ENCODE results near the gene MCCD1.

Gene MCCD1

DNA sequence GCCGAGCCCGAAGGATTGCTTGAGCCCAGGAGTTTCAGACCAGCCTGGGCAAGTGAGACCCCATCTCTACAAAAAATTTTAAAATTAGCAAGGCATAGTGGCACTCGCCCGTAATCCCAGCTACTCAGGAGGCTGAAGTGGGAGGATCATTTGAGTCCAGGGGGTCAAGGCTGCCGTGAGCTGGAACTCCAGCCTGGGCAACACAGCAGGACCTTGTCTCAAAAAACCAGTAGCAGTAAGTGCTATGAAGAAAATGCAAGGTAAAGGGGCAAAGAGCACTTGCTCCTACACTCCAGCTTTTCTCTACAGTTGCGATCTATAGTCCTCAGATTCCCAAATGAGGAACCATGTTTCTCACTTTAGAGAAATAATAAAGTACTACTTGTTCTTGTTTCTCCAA lies 14.9 kb downstream of the MCCD1 start:
- no peak for DNase-seq (ENCODE audit: low read depth)

DNA sequence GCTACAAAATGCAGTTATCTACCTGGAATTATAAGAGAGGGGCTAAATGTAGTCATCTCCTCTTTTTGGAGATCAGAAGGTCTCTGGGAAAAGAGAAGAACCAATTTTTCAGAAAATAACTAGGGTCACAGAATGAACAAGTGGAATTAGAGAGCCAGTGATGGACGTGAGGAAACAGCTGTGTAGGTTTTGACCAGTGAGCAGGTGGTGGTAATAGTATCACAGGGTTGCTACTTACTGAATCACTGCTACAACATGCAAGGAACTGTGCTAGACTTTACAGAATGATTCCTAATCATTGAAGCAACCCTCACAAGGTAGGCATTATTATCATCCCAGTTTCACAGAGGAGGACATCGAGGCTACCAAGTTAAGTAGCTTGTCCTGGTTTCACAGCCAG lies 15.9 kb downstream of the MCCD1 start:
- no peak for DNase-seq (ENCODE audit: low read depth)

DNA sequence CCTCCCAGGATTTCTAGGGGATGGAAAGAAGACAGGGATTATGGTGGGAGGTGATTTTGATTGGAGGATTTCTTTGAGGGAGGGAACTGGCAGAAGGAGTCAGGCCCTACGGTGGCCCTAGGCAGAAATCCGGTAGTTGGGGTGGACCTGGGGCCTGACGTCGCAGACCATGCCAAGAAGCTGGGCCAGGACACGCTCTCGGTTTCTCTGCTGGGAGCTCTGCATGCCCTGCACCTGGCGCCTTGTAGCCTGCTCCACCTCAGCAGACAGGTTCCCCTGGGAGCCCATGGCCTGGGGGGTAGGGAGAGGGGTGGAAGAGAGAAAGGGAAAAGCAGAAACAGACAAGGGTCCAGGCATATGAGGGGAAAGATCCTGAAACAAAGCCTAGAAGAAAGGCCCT lies 16.5 kb downstream of the MCCD1 start:
- no peak for DNase-seq (ENCODE audit: low read depth)

DNA sequence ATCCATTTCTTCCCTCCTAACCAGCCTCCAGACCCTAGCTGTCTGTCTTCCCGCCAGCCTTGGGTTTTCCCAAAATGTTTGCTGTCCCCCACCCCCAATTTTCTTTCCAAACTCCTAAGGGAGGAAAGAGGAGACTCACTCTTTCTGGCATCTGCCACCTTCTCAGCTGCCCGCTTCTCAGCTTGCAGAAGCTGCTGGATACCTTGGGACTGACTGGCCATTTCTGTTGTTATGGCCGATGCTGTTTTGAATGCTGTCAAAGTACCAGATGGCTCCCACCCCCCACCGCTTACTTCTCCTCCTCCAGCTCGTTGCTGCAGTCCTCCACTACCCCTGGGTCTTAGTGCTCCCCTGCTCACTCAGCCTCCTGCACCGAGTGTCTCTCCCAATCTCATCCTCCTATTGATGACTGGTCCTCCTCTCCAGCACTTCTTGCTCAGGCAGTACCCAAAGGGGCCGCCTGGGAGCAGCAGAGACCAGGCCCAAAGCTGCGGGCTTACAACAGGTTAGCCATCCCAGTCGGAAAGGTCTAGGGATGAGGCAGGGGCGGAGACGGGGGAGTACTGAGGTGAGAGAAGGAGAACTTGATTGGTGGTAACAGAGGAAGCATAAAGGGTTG lies 17.7 kb downstream of the MCCD1 start, which contains the start of gene ATP6V1G2:
TSS of gene ATP6V1G2 (minus strand) at position 270 of the 619 bp plus-strand sequence. CDS start at position 221, 49 bp downstream.
- peak; percentile 93 for DNase-seq (ENCODE audit: low read depth)

DNA sequence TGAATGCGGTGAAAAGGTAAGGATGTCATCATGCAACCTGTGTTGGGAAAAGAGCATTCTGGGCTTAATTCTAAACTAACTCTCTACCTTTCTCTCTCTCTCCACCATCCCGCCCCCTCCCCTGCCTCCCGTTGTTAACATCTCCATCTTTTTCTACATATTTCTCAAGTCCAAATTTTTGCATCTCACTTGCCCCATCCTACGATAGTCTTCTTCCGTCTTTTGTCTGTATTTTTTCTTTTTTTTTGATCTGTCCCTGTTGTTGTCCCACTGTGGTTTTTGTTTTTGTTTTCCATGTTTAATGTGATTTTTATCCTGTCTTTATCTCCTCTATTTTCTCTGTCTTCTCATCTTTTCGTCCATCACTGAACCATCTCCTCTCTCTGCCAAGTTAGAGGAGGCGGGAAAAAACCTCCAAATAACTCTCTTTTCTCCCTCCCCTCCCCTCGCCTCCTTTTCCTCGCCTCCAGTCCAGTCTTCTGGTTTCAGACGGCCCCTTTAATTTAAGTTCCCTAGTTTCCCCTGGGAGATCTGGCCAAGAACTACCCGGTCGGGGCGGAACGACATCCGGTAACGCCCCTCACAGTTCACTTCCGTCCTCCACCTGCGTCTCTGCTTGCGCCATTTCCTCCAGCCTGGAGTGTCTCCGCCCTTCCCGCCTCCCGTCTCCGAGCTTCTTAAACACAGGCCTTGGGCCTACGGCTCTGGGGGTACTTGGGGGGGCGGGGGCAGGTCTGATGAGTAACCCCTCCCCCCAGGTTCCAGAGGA lies 18.4 kb downstream of the MCCD1 start, which contains the start of gene NFKBIL1:
TSS of gene NFKBIL1 (plus strand) at position 651 of the 769 bp plus-strand sequence. CDS start at position 738, 87 bp downstream.
- peak; percentile 98 for DNase-seq (ENCODE audit: low read depth)

DNA sequence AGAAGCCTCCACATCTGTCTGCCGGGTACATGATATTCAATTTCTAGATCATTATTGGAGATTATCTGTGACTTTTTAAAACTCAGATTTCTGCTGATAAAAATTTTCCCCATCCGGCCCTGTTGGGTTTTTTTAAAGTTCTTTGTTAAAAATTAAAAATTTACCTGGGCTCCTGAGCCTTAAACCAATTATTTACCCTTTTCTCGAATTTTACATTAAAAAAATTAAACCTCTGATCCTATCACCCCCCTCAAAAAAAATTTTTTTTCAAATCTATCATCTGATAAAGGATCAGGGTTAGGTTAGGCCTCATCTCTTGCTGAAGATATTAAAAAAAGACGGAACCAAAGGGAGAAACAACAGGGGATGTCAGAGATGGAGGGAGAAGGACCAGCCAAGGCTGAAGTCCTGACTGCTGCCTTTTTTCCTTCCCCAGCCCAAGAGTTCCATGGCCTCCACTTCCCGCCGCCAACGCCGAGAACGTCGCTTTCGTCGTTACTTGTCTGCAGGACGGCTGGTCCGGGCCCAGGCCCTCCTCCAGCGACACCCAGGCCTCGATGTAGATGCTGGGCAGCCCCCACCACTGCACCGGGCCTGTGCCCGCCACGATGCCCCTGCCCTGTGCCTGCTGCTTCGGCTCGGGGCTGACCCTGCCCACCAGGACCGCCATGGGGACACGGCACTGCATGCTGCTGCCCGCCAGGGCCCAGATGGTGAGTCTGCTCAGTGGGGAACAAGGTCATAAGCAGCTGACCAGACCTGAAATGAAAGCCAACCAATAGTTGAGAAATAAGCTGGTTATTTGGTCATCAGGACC lies 19.2 kb downstream of the MCCD1 start:
- DNase-seq (ENCODE audit: low read depth) = no peak

DNA sequence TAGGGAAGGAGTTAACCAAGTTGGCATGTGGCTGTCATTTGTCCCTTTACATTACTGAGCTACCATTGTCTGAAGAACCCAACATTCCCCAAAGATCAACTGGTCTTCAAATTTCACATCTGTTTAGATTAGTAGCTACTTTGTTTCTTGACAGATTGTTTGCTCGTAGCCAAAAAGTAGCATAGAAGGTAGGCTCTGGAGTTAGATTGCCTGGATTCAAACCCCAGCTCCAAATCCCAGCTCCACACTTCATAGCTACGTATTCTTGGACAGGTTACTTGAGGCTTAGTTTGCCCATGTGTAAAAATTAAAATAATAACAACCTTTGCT lies 19.7 kb downstream of the MCCD1 start:
- DNase-seq (ENCODE audit: low read depth) = no peak

DNA sequence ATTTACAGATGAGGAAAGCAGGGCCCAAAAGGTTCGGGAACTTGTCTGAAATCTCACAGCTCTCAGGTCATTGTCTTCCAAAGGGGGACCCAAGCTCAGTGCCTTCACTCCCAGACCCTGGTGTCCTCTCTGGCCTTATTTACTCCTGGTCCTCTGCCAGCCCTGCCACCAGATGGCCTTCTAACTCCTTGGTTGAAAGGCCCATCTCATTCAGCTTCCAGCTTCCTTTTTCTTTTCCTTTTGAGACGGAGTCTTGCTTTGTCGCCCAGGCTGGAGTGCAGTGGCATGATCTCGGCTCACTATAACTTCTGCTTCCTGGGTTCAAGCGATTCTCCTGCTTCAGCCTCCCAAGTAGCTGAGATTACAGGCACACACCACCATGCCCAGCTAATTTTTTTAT lies 22.6 kb downstream of the MCCD1 start:
- peak; percentile 74 for DNase-seq (ENCODE audit: low read depth)

DNA sequence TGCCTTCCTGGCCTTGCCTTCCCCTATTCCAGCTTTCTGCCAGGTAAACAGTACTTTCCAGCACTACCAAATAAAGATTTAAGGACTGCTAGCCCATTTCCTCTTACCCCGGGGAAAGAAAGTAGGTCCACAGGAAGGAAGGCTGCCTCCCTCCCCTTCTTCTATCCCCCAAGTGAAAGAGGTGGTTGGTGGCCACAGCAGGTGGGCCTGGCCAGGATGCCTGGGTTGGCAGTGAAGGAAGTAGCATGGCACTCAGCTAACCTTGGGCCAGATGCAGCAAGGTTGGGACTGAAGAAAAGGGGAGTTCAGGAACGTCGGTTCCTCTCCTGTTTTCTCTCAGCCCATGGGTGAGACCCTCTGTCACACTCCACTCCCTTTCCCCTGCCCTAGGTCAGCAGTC lies 27.5 kb downstream of the MCCD1 start:
- no peak for DNase-seq (ENCODE audit: low read depth)

DNA sequence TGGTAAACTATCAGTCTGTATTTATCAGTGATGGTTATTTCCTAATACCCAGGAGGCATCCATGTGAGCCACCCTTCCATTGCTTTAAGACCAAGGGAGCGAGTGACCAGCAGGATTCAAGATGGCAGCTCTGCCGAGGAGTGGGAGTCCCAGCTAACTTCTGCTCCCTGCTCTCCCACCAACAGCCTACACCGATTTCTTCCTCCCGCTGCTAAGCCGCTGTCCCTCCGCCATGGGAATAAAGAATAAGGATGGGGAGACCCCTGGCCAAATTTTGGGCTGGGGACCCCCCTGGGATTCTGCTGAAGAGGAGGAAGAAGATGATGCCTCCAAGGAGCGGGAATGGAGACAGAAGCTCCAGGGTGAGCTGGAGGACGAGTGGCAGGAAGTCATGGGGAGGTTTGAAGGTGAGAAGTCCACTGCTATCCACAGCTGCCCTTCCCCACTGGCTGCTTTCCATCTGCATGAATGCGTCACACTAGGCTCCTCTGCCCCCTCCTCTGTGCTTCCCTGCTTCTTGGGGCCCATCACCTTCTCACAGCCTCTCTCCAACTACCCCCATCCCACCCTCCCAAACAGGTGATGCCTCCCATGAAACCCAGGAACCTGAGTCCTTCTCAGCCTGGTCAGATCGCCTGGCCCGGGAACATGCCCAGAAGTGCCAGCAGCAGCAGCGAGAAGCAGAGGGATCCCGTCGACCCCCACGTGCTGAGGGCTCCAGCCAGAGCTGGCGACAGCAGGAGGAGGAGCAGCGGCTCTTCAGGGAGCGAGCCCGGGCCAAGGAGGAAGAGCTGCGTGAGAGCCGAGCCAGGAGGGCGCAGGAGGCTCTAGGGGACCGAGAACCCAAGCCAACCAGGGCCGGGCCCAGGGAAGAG lies 28.9 kb downstream of the MCCD1 start:
- DNase-seq (ENCODE audit: low read depth) = no peak

DNA sequence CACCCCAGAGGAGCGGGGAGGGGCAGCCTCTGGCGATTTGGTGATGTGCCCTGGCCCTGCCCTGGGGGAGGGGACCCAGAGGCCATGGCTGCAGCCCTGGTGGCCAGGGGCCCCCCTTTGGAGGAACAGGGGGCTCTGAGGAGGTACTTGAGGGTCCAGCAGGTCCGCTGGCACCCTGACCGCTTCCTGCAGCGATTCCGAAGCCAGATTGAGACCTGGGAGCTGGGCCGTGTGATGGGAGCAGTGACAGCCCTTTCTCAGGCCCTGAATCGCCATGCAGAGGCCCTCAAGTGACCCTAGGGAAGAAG lies 29.5 kb downstream of the MCCD1 start:
- no peak for DNase-seq (ENCODE audit: low read depth)

DNA sequence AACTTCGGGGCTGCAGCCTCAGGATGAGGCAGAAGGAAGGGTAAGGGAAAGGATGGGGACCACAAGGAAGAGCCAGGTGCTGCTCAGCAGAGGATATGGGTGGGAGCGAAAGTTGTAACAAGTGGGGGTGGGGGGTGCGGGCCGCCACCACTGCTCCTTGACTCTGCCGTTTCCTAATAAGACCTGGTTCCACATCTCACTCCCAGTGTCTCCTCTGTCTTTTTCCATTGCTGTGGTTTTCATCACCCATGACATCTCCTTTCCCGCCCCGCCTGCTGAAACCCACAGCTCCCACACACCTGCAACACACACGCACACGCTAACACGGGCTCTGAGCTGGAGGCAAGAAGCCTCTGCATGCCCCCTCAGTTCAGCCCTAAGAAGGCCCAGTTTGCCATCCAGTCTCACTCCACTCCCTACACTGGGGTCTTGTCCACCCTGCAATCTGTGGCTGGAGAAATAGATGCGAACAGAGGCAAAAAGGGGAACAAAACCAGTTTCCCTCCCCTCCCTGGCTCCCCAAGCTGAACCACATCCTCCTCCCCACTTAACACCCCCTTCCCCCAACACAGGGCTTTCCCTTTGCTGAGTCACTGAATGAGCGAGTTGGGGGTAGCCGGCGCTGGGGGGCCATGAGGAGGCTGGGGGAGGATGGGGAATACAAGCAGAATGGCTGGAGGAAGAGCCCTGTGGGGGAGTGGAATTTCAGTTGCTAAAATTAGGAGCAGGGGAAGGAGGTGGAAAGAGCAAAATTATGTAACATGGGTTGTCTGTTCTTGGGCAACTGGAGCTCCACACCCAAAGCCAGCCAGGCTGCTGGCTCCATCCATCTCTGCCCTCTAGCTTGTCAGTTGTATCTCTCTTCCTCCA lies 30.1 kb downstream of the MCCD1 start:
- DNase-seq (ENCODE audit: low read depth) = peak; percentile 65

DNA sequence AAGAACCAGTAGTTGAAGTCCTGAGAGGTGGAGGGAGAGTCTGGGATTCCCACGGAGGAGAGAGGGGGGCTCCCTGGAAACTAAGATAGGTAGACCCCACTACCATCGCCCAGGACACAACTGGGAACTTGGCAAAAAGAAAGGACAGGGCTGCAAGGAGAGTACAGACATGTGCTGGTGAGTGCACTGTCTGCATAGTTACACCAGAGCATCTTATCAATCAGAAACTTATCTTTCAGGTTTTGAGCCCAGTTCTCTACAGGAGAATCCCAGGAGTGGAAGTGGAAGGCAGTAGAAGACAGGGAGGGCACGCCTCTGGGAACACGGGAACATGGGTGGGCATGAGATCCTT lies 30.8 kb downstream of the MCCD1 start:
- DNase-seq (ENCODE audit: low read depth) = no peak

DNA sequence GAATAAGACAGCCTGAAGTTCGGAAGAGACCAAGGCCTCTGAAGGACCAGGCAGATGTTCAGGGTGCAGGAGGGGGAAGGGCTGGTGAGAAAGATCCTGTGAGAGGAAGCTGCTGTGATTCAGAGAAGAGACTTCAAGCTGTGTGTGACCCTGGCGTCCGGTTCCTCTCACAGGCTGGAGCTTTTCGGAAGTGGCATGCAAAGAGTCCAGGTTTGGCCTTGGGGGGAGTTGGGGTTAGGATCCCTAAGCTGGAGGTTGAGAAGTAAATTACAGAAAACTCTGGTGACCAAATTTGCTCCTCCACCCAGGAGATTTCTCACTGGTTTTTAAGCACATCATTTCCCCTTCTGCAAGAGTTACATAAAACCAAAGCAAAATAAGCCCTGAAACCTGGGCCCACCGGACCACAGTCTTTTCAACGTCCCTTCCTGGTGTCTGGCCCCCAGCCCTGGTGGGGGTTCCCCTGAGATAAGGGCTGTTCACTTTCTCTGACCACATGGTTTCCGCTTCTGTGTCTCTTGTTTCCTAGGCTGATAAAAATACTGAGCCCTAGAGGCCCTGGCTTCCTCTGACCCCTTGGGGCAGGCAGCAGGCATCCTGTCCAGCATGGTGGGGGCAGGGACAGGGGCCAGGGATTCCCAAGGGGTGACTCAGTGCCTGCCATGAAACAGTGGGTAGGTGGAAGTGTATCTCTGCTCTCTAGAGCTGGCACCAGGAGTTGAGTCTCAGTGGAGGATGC lies 31.4 kb downstream of the MCCD1 start:
- DNase-seq (ENCODE audit: low read depth) = peak; percentile 92

DNA sequence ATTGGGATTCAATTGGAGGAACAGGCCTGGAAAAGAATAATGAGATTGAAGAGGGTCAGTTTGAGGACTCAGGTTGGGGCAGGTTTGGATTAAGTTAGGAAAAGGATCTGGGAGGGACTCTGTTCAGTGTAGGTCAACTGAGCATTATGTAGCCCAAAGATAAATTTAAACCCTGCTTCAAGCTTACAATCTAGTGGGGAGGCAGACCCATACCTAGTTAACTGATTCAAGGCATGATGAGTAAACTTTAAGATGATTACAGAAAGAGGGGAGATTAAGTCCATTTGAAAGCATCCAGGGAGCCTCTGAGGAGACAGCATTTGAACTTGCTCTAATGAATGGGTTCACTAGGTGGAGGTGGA lies 31.9 kb downstream of the MCCD1 start:
- no peak for DNase-seq (ENCODE audit: low read depth)

DNA sequence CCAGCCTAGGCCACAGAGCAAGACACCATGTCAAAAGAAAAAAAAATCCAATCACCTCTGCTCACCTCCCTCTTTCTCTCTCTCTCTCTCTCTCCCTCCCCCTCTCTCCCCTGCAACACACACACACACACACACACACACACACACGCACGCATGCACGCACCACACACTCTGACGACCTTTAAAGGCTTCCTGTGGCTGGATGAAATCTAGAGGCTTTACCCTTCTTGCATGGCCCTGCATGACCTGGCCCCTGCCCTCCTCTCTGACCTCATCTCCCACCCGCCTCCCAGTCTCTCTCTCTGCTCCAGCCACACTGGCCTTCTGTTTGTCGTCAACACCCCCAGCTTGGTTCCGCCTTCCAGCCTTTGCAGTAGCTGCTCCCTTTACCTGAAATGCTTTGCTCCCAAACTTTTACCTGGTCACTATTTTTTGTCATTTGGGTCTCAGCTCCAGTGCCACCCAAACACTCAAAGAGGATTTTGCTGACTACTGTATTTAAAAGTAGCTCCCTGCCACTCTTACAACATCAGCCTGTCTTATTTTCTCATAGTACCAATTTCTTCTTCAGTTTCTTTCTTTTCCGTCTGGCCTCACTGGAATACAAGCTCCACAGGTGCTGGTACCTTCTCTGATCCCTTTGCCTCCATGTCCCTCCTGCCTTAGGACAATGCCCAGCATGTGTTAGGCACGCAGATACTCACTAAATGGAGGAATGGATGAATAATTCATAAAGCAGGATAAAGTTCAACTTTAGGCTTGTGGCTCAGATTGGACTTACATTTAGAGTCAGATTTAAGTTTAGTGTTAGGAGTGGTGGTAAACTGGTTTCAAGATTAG lies 39.0 kb downstream of the MCCD1 start:
- DNase-seq (ENCODE audit: low read depth) = no peak

DNA sequence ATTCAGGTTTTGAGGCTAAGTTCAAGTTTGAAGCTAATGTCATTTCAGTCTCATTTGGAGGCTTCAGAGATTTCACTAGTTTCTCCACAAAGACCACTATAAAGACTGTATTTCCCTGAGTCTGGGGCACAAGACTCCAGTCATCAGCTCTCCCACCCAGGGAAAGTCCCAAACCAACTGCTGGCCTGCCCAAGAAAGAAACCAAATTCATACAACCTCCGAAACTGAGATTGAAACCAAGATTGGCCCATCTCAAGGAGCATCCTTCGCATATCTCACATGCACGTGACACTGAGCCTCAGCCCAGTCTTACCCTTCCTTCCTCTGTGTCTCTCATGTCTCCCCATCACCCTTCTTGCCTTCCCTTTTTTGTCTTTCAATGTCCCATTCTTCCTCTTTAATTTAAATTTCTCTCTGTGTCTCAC lies 39.8 kb downstream of the MCCD1 start:
- no peak for DNase-seq (ENCODE audit: low read depth)

DNA sequence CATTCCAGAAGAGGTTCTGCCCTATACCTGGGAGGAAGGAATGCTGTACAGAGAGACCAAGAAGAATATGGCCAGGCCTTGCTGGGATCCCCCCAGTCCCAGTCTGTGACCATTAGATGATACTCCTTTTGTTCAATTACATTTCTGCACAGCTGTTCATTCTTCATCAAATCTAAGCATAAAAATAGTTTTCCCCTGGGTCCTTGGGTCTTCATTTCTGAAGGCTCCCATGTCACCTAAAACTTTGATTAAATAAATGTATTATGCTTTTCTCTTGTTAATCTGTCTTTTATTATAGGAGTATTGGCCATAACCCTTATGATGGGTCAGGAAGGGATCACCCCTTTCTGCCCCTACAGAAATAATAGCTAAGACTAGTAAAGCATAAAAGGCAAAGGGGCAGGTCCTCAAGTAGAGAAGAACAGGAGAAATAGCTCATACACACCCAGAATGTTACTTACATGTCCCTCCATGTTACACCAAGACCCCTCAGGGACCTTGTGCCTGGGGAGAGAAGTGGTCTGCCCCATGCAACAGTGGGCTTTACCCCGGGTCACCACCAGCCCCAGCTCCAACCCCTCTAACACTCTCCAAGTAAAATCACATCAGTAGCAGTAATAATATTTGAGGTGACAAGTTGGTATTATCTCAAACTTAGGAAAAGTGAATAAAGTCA lies 41.2 kb downstream of the MCCD1 start:
- no peak for DNase-seq (ENCODE audit: low read depth)
